HEK293 (cell line): ENCODE measurements around the gene APOL4.

ENCODE experiments used
- CTCF ChIA-PET: fragments of 350-600 bp; formaldehyde crosslinking; extraction: SDS; loops from one replicate; lab custom pipeline; 2021; ENCODE audit warnings: antibody characterized with exemption; lab: Yijun Ruan, JAX
- POLR2A ChIA-PET: fragments of 300-600 bp; formaldehyde crosslinking; extraction: SDS; loops from one replicate; lab custom pipeline; 2020; ENCODE audit warnings: antibody characterized with exemption, inconsistent platforms; lab: Yijun Ruan, JAX
- H3K27ac ChIP-seq: fragments of 200-500 bp; sonication (Bioruptor generic); 2 replicates; pipeline ENCODE4 v1.5.1; 2014; ENCODE audit warnings: low read depth, low read length, control low read depth, inconsistent platforms; ENCODE audit errors: extremely low read depth
- H3K36me3 ChIP-seq, 2 experiments: fragments of 200-500 bp in 1 of 2; sonication (Bioruptor generic) in 1 of 2; 1 replicate in 1 of 2; 2 replicates in 1 of 2; pipeline ENCODE4 v1.5.1; 2014 to 2017; ENCODE audit warnings: inconsistent platforms in 2 of 2, low read length in 2 of 2; ENCODE audit not compliant: control insufficient read depth in 2 of 2, insufficient read depth in 1 of 2
- H3K4me1 ChIP-seq: fragments of 200-500 bp; sonication (Bioruptor generic); 2 replicates; pipeline ENCODE4 v1.5.1; 2014; ENCODE audit warnings: mild to moderate bottlenecking, low read length, inconsistent platforms; ENCODE audit not compliant: control insufficient read depth, insufficient read depth
- H3K4me3 ChIP-seq: 2 replicates; pipeline ENCODE4 v1.5.1; 2011; ENCODE audit warnings: low read depth, mild to moderate bottlenecking, control low read depth, low read length, moderate library complexity
- H3K9me3 ChIP-seq: fragments of 200-500 bp; sonication (Bioruptor generic); 2 replicates; pipeline ENCODE4 v1.5.1; 2014; ENCODE audit warnings: low read depth, low read length, inconsistent platforms; ENCODE audit not compliant: control insufficient read depth, insufficient read depth
- ATF2 ChIP-seq: fragments of 450-650 bp; formaldehyde crosslinking; IDR thresholded peaks from 2 replicates; pipeline ENCODE4 v1.5.1; 2016; ENCODE audit warnings: missing biosample characterization, missing genetic modification characterization, low read depth
- MYNN ChIP-seq: fragments of 450-650 bp; formaldehyde crosslinking; IDR thresholded peaks from 2 replicates; pipeline ENCODE4 v1.5.1; 2016; ENCODE audit warnings: missing biosample characterization, missing genetic modification characterization, borderline replicate concordance
- OVOL3 ChIP-seq: fragments of 450-650 bp; formaldehyde crosslinking; IDR thresholded peaks from 2 replicates; pipeline ENCODE4 v1.5.1; 2016; ENCODE audit warnings: missing biosample characterization, missing genetic modification characterization
- PBX3 ChIP-seq: sonication (generic); formaldehyde crosslinking; IDR thresholded peaks from 2 replicates; pipeline ENCODE4 v1.8.1; 2022; ENCODE audit warnings: mild to moderate bottlenecking, moderate library complexity, missing genetic modification reagents
- REST ChIP-seq: fragments of 450-650 bp; formaldehyde crosslinking; IDR thresholded peaks from 2 replicates; pipeline ENCODE4 v1.5.1; 2016; ENCODE audit warnings: missing biosample characterization, missing genetic modification characterization
- SP2 ChIP-seq: fragments of 450-650 bp; formaldehyde crosslinking; IDR thresholded peaks from 2 replicates; pipeline ENCODE4 v1.5.1; 2016; ENCODE audit warnings: missing biosample characterization, missing genetic modification characterization
- TSHZ1 ChIP-seq: fragments of 450-650 bp; formaldehyde crosslinking; IDR thresholded peaks from 2 replicates; pipeline ENCODE4 v1.5.1; 2016; ENCODE audit warnings: missing biosample characterization, missing genetic modification characterization, borderline replicate concordance
- ZNF133 ChIP-seq: fragments of 450-650 bp; formaldehyde crosslinking; IDR thresholded peaks from 2 replicates; pipeline ENCODE4 v1.5.1; 2016; ENCODE audit warnings: missing biosample characterization, missing genetic modification characterization
- ZNF2 ChIP-seq: fragments of 450-650 bp; formaldehyde crosslinking; IDR thresholded peaks from 2 replicates; pipeline ENCODE4 v1.5.1; 2016; ENCODE audit warnings: missing biosample characterization, missing genetic modification characterization
- ZNF37A ChIP-seq: fragments of 450-650 bp; IDR thresholded peaks from 2 replicates; pipeline ENCODE4 v1.5.1; 2018; ENCODE audit warnings: missing biosample characterization, missing genetic modification characterization
- ZNF521 ChIP-seq: fragments of 450-650 bp; formaldehyde crosslinking; IDR thresholded peaks from 2 replicates; pipeline ENCODE4 v1.5.1; 2017; ENCODE audit warnings: missing biosample characterization, mild to moderate bottlenecking, missing genetic modification characterization
- ZNF658 ChIP-seq: fragments of 450-650 bp; formaldehyde crosslinking; IDR thresholded peaks from 2 replicates; pipeline ENCODE4; 2016; ENCODE audit warnings: missing biosample characterization, missing genetic modification characterization
- ZNF660 ChIP-seq: fragments of 450-650 bp; IDR thresholded peaks from 2 replicates; pipeline ENCODE4 v1.5.1; 2018; ENCODE audit warnings: missing biosample characterization, mild to moderate bottlenecking, missing genetic modification characterization
- ZNF704 ChIP-seq: fragments of 450-650 bp; formaldehyde crosslinking; IDR thresholded peaks from 2 replicates; pipeline ENCODE4 v1.5.1; 2016; ENCODE audit warnings: missing biosample characterization, missing genetic modification characterization
- ZSCAN16 ChIP-seq: fragments of 450-650 bp; formaldehyde crosslinking; IDR thresholded peaks from 2 replicates; pipeline ENCODE4 v1.5.1; 2016; ENCODE audit warnings: missing biosample characterization, missing genetic modification characterization
- ZSCAN30 ChIP-seq: fragments of 450-650 bp; IDR thresholded peaks from 2 replicates; pipeline ENCODE4 v1.5.1; 2018; ENCODE audit warnings: missing biosample characterization, mild to moderate bottlenecking, missing genetic modification characterization, moderate library complexity

The APOL4 gene

GRCh38 chr22:36163497-36163896 lies 38.1 kb downstream of the APOL4 start:
- ChIA-PET CTCF (interaction anchor here (0.5 to 2.4 kb wide), 10 partner anchors 11 to 529 kb away, joined by 3 to 13 read pairs (median 4); partner anchors contain the start of gene APOL2), POLR2A (no interaction called here)
- Histone ChIP-seq H3K4me3 (no peak overlapping the region), H3K9me3 (no peaks in the 10 kb centered on the region), H3K36me3 (no peaks in the 10 kb centered on the region), H3K27ac (no peak overlapping the region), H3K4me1 (no peaks in the 10 kb centered on the region)
- TF ChIP-seq ZNF133: no peak
- no peak for TF ChIP-seq ZNF658 (tag by site-specific recombination)
- TF ChIP-seq OVOL3 (tag by site-specific recombination): no peak
- TF ChIP-seq ZSCAN16: no peak
- no peak for TF ChIP-seq ZNF660 (tag by site-specific recombination)
- no peak for TF ChIP-seq MYNN (tag by site-specific recombination)
- TF ChIP-seq ZSCAN30: no peak
- TF ChIP-seq ZNF521: no peak
- TF ChIP-seq REST (tag by site-specific recombination): no peak
- no peak for TF ChIP-seq ZNF2 (tag by site-specific recombination)
- no peak for TF ChIP-seq ZNF37A (tag by site-specific recombination)
- no peak for TF ChIP-seq TSHZ1 (tag by site-specific recombination)
- no peak for TF ChIP-seq ZNF704 (tag by site-specific recombination)
- TF ChIP-seq SP2 (tag by site-specific recombination): no peak

- H3K4me3 ChIP-seq: no peak overlapping the region
- TF ChIP-seq ATF2: peak; percentile 49; the same call in 1 of the 2 replicates
- no peak for TF ChIP-seq PBX3 (CRISPR knock-in tag)
- H3K9me3 ChIP-seq: no peaks in the 10 kb centered on the region
- H3K4me1 ChIP-seq: no peaks in the 10 kb centered on the region
- no peak overlapping the region for H3K27ac ChIP-seq
- POLR2A ChIA-PET: no interaction called here
- H3K36me3 ChIP-seq: no peaks in the 10 kb centered on the region
- CTCF ChIA-PET: interaction anchor here (0.6 to 3.9 kb wide), 10 partner anchors 12 to 324 kb away, joined by 3 to 21 read pairs (median 5); partner anchors contain the start of gene APOL2
Measured at GRCh38 chr22:36162127-36163034, 39.2 kb downstream of the APOL4 start.
